K562 (cell line): ENCODE data around the gene SLC4A2. TPM values are rescaled to one million over a fixed set of nuclear protein-coding genes. Genes with fewer than 3 reads are reported as not detected.

ENCODE experiments used
- BRD4 ChIP-seq: fragments of 200-600 bp; sonication (generic); IDR thresholded peaks from 2 replicates; pipeline ENCODE4 v1.6.1; 2017; ENCODE audit warnings: inconsistent platforms
- CCAR2 ChIP-seq: fragments of 200-400 bp; formaldehyde crosslinking; IDR thresholded peaks from 2 replicates; pipeline ENCODE4 v1.6.1; 2017; ENCODE audit warnings: mild to moderate bottlenecking, low read depth, low read length
- DPF2 ChIP-seq: fragments of 450-650 bp; IDR thresholded peaks from 2 replicates; pipeline ENCODE4 v1.6.1; 2016
- FOXK2 ChIP-seq, 2 experiments: fragments of 450-650 bp; IDR thresholded peaks in 1 of 2; conservative IDR thresholded peaks in 1 of 2; 2 replicates each; pipeline ENCODE4 v1.6.1; 2016; ENCODE audit warnings: low read depth in 2 of 2, mild to moderate bottlenecking in 1 of 2
- GTF2B ChIP-seq: IDR thresholded peaks from 2 replicates; pipeline ENCODE4 v1.6.1; 2011; ENCODE audit not compliant: insufficient read length; ENCODE audit errors: extremely low read depth
- HBP1 ChIP-seq: fragments of 450-650 bp; formaldehyde crosslinking; IDR thresholded peaks from 2 replicates; pipeline ENCODE4 v1.4.0; 2022; ENCODE audit warnings: missing genetic modification characterization
- HDAC2 ChIP-seq: fragments of 450-650 bp; IDR thresholded peaks from 2 replicates; pipeline ENCODE4 v1.6.1; 2016; ENCODE audit warnings: mild to moderate bottlenecking
- JUND ChIP-seq, 2 experiments: IDR thresholded peaks; 2 replicates in 1 of 2; 3 replicates in 1 of 2; pipeline ENCODE4 v1.6.1; 2011; ENCODE audit warnings: borderline replicate concordance in 2 of 2, low read depth in 2 of 2, low read length in 2 of 2, improper control_type of control experiment in 1 of 2, missing biosample characterization in 1 of 2, missing genetic modification characterization in 1 of 2, missing genetic modification reagents in 1 of 2
- NBN ChIP-seq: fragments of 450-650 bp; IDR thresholded peaks from 2 replicates; pipeline ENCODE4 v1.6.1; 2016; ENCODE audit warnings: low read depth, mild to moderate bottlenecking
- NONO ChIP-seq, 2 experiments: fragments of 200-400 bp in 1 of 2; fragments of 450-650 bp in 1 of 2; formaldehyde crosslinking in 1 of 2; IDR thresholded peaks; 2 replicates each; pipeline ENCODE4 v1.6.1; 2017; ENCODE audit warnings: low read depth in 2 of 2, mild to moderate bottlenecking in 2 of 2, moderate library complexity in 2 of 2, low read length in 1 of 2
- NR2F6 ChIP-seq: fragments of 450-650 bp; formaldehyde crosslinking; IDR thresholded peaks from 2 replicates; pipeline ENCODE4 v1.4.0; 2020; ENCODE audit warnings: mild to moderate bottlenecking
- NRF1 ChIP-seq, 2 experiments: fragments of 450-650 bp; IDR thresholded peaks in 1 of 2; conservative IDR thresholded peaks in 1 of 2; 2 replicates each; pipeline ENCODE4 v1.6.1; 2014; ENCODE audit warnings: mild to moderate bottlenecking in 2 of 2
- SMARCC2 ChIP-seq: fragments of 450-650 bp; IDR thresholded peaks from 2 replicates; pipeline ENCODE4 v1.6.1; 2017; ENCODE audit warnings: antibody characterized with exemption, moderate library complexity, mild to moderate bottlenecking, low read depth
- TARDBP ChIP-seq: fragments of 450-650 bp; IDR thresholded peaks from 2 replicates; pipeline ENCODE4 v1.6.1; 2016
- ZBTB26 ChIP-seq: fragments of 450-650 bp; formaldehyde crosslinking; IDR thresholded peaks from 2 replicates; pipeline ENCODE4 v1.4.0; 2022; ENCODE audit warnings: missing genetic modification characterization
- ZC3H4 ChIP-seq: sonication (generic); formaldehyde crosslinking; IDR thresholded peaks from 2 replicates; pipeline ENCODE4 v1.9.0; 2021; ENCODE audit warnings: missing genetic modification reagents, borderline replicate concordance
- ZNF165 ChIP-seq: fragments of 250-450 bp; sonication (Bioruptor Pico); IDR thresholded peaks from 2 replicates; pipeline ENCODE4 v1.4.0; 2020; ENCODE audit warnings: borderline replicate concordance
- ZNF263 ChIP-seq: sonication (generic); formaldehyde crosslinking; IDR thresholded peaks from 2 replicates; pipeline ENCODE4 v1.8.0; 2022; ENCODE audit warnings: mild to moderate bottlenecking, missing genetic modification reagents, borderline replicate concordance
- ZNF785 ChIP-seq: fragments of 250-450 bp; sonication (Bioruptor Pico); IDR thresholded peaks from 2 replicates; pipeline ENCODE4 v1.4.0; 2020; ENCODE audit warnings: mild to moderate bottlenecking
- polyA plus RNA-seq, 8 experiments: library from polyadenylated mRNA; depleted of rRNA in 4 of 8; stranded (reverse) in 5 of 8; unstranded in 3 of 8; fragments of >200 nt; fragmentation: Nextera tagmentation in 2 of 8; fragmentation: Illumina TruSeq in 1 of 8; extraction: Ambion mirVana in 2 of 8; extraction: Trizol in 1 of 8; gene quantifications; 2 replicates each; pipeline versions ENCODE4 v1.2.1 to v1.2.3, GENCODE V29; 2011 to 2014; ENCODE audit warnings: inconsistent platforms in 1 of 8, missing spikeins in 1 of 8
- total RNA-seq, 7 experiments: library from RNA; depleted of rRNA in 6 of 7; stranded (reverse); fragments of >200 nt in 6 of 7; fragmentation: Illumina TruSeq in 2 of 7; extraction: Trizol in 2 of 7; gene quantifications; 2 replicates each; pipeline versions ENCODE4 v1.2.1 to v1.2.3, GENCODE V29; 2011 to 2021; ENCODE audit warnings: low replicate concordance in 1 of 7
- TF ChIP-seq, protein P1 (sequence below): sonication (generic); formaldehyde crosslinking; IDR thresholded peaks from 2 replicates; pipeline ENCODE4 v1.8.1; 2023; ENCODE audit warnings: missing genetic modification reagents, mild to moderate bottlenecking, borderline replicate concordance

The SLC4A2 gene
- total and polyA plus RNA-seq, 9 of the 15 experiments (the other 6 are each of a cell fraction or from before 2014, with no cell fraction given), result 11.4 to 375 (median 130) TPM

GRCh38 chr7:151059367-151060112 lies at the start of gene SLC4A2 (continued):
- TF ChIP-seq NBN (peak; percentile 62; the same call in 1 of the 2 replicates), DPF2 (no peak), HBP1 (CRISPR knock-in tag) (0 out of 2 replicates have a peak, but pooled peaks have one; percentile 8), FOXK2 (conservative IDR thresholded peaks at IDR 0.05 in 1 of 2, IDR thresholded peaks at IDR 0.05 in 1 of 2; ENCODE audit: low read depth in 2 of 2) (no peak; a peak in 1 of 4 replicates), SMARCC2 (no peak), BRD4 (no peak), HDAC2 (peak; percentile 20; the same call in 1 of the 2 replicates), NR2F6 (CRISPR knock-in tag) (no peak), ZBTB26 (no peak), TARDBP (no peak), JUND (IDR thresholded peaks at IDR 0.05; ENCODE audit: borderline replicate concordance, low read depth, low read length) (0 out of 2 replicates have a peak, but pooled peaks have one; percentile 29), JUND (tag; IDR thresholded peaks at IDR 0.05; ENCODE audit: borderline replicate concordance, low read depth, low read length) (no peak; the same call in 2 of the 3 replicates), NRF1 (conservative IDR thresholded peaks at IDR 0.05 in 1 of 2, IDR thresholded peaks at IDR 0.05 in 1 of 2) (peak; percentile 77 to 81), ZNF263 (CRISPR knock-in tag) (peak; percentile 51; the same call in 1 of the 2 replicates), ZC3H4 (no peak), NONO (IDR thresholded peaks at IDR 0.05; ENCODE audit: low read depth in 2 of 2, low read length in 1 of 2) (no peak), ZNF165 (CRISPR knock-in tag) (no peak), CCAR2 (no peak), ZNF785 (CRISPR knock-in tag) (no peak), GTF2B (no peak)
- TF ChIP-seq, protein P1, sequence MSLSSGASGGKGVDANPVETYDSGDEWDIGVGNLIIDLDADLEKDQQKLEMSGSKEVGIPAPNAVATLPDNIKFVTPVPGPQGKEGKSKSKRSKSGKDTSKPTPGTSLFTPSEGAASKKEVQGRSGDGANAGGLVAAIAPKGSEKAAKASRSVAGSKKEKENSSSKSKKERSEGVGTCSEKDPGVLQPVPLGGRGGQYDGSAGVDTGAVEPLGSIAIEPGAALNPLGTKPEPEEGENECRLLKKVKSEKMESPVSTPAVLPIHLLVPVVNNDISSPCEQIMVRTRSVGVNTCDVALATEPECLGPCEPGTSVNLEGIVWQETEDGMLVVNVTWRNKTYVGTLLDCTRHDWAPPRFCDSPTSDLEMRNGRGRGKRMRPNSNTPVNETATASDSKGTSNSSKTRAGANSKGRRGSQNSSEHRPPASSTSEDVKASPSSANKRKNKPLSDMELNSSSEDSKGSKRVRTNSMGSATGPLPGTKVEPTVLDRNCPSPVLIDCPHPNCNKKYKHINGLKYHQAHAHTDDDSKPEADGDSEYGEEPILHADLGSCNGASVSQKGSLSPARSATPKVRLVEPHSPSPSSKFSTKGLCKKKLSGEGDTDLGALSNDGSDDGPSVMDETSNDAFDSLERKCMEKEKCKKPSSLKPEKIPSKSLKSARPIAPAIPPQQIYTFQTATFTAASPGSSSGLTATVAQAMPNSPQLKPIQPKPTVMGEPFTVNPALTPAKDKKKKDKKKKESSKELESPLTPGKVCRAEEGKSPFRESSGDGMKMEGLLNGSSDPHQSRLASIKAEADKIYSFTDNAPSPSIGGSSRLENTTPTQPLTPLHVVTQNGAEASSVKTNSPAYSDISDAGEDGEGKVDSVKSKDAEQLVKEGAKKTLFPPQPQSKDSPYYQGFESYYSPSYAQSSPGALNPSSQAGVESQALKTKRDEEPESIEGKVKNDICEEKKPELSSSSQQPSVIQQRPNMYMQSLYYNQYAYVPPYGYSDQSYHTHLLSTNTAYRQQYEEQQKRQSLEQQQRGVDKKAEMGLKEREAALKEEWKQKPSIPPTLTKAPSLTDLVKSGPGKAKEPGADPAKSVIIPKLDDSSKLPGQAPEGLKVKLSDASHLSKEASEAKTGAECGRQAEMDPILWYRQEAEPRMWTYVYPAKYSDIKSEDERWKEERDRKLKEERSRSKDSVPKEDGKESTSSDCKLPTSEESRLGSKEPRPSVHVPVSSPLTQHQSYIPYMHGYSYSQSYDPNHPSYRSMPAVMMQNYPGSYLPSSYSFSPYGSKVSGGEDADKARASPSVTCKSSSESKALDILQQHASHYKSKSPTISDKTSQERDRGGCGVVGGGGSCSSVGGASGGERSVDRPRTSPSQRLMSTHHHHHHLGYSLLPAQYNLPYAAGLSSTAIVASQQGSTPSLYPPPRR, result no peak
